ENCODE results near the gene EDN3. TPM values are rescaled to one million over a fixed set of nuclear protein-coding genes. Genes with fewer than 3 reads are reported as not detected.

Gene EDN3
- polyA plus RNA-seq, 1 donor, result 24.8 TPM

GRCh38 chr20:59308493-59309201, 8.2 kb downstream of the EDN3 start:
- DNase-seq (ENCODE audit: low read depth), result no peak

GRCh38 chr20:59309218-59309617, 8.8 kb downstream of the EDN3 start:
- DNase-seq (ENCODE audit: low read depth), result no peak

- DNase-seq (ENCODE audit: low read depth), result no peak
Observed at GRCh38 chr20:59314997-59315396, 14.6 kb downstream of the EDN3 start.

GRCh38 chr20:59316911-59317731, 16.7 kb downstream of the EDN3 start:
- DNase-seq (ENCODE audit: low read depth), result no peak

- DNase-seq (ENCODE audit: low read depth), result no peak
Observed at GRCh38 chr20:59318201-59318790, 17.9 kb downstream of the EDN3 start.

- no peak for DNase-seq (ENCODE audit: low read depth)
Observed at GRCh38 chr20:59318803-59319202, 18.4 kb downstream of the EDN3 start.

GRCh38 chr20:59320426-59320825, 20.0 kb downstream of the EDN3 start:
- DNase-seq (ENCODE audit: low read depth), result no peak

- no peak for DNase-seq (ENCODE audit: low read depth)
Observed at GRCh38 chr20:59320854-59321647, 20.6 kb downstream of the EDN3 start.

- DNase-seq (ENCODE audit: low read depth), result no peak
Observed at GRCh38 chr20:59322081-59322480, 21.7 kb downstream of the EDN3 start.

GRCh38 chr20:59322585-59323454, 22.4 kb downstream of the EDN3 start:
- DNase-seq (ENCODE audit: low read depth), result no peak

GRCh38 chr20:59323731-59324130, 23.3 kb downstream of the EDN3 start:
- no peak for DNase-seq (ENCODE audit: low read depth)

GRCh38 chr20:59324521-59325141, 24.2 kb downstream of the EDN3 start:
- DNase-seq (ENCODE audit: low read depth), result no peak

GRCh38 chr20:59325142-59325523, 24.7 kb downstream of the EDN3 start:
- DNase-seq (ENCODE audit: low read depth), result no peak

- no peak for DNase-seq (ENCODE audit: low read depth)
Observed at GRCh38 chr20:59326188-59326587, 25.8 kb downstream of the EDN3 start.

- no peak for DNase-seq (ENCODE audit: low read depth)
Observed at GRCh38 chr20:59328071-59328470, 27.7 kb downstream of the EDN3 start.

- DNase-seq (ENCODE audit: low read depth), result no peak
Observed at GRCh38 chr20:59331721-59332329, 31.4 kb downstream of the EDN3 start.

- DNase-seq (ENCODE audit: low read depth), result no peak
Observed at GRCh38 chr20:59333260-59333845, 32.9 kb downstream of the EDN3 start.

GRCh38 chr20:59333951-59334350, 33.5 kb downstream of the EDN3 start:
- no peak for DNase-seq (ENCODE audit: low read depth)

- no peak for DNase-seq (ENCODE audit: low read depth)
Observed at GRCh38 chr20:59334651-59335300, 34.4 kb downstream of the EDN3 start.

Measured in forelimb muscle (tissue), 1 donor.